ENCODE results near the gene TRPM6.
"Not testable (repeated sequence)": the region's sequence is repeated elsewhere in the genome, so short reads cannot be mapped to it uniquely, and the experiment has no call there.

Gene TRPM6, protein sequence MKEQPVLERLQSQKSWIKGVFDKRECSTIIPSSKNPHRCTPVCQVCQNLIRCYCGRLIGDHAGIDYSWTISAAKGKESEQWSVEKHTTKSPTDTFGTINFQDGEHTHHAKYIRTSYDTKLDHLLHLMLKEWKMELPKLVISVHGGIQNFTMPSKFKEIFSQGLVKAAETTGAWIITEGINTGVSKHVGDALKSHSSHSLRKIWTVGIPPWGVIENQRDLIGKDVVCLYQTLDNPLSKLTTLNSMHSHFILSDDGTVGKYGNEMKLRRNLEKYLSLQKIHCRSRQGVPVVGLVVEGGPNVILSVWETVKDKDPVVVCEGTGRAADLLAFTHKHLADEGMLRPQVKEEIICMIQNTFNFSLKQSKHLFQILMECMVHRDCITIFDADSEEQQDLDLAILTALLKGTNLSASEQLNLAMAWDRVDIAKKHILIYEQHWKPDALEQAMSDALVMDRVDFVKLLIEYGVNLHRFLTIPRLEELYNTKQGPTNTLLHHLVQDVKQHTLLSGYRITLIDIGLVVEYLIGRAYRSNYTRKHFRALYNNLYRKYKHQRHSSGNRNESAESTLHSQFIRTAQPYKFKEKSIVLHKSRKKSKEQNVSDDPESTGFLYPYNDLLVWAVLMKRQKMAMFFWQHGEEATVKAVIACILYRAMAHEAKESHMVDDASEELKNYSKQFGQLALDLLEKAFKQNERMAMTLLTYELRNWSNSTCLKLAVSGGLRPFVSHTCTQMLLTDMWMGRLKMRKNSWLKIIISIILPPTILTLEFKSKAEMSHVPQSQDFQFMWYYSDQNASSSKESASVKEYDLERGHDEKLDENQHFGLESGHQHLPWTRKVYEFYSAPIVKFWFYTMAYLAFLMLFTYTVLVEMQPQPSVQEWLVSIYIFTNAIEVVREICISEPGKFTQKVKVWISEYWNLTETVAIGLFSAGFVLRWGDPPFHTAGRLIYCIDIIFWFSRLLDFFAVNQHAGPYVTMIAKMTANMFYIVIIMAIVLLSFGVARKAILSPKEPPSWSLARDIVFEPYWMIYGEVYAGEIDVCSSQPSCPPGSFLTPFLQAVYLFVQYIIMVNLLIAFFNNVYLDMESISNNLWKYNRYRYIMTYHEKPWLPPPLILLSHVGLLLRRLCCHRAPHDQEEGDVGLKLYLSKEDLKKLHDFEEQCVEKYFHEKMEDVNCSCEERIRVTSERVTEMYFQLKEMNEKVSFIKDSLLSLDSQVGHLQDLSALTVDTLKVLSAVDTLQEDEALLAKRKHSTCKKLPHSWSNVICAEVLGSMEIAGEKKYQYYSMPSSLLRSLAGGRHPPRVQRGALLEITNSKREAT (N-terminal part only)
- total RNA-seq = 0 reads per million in 2 donors

DNA sequence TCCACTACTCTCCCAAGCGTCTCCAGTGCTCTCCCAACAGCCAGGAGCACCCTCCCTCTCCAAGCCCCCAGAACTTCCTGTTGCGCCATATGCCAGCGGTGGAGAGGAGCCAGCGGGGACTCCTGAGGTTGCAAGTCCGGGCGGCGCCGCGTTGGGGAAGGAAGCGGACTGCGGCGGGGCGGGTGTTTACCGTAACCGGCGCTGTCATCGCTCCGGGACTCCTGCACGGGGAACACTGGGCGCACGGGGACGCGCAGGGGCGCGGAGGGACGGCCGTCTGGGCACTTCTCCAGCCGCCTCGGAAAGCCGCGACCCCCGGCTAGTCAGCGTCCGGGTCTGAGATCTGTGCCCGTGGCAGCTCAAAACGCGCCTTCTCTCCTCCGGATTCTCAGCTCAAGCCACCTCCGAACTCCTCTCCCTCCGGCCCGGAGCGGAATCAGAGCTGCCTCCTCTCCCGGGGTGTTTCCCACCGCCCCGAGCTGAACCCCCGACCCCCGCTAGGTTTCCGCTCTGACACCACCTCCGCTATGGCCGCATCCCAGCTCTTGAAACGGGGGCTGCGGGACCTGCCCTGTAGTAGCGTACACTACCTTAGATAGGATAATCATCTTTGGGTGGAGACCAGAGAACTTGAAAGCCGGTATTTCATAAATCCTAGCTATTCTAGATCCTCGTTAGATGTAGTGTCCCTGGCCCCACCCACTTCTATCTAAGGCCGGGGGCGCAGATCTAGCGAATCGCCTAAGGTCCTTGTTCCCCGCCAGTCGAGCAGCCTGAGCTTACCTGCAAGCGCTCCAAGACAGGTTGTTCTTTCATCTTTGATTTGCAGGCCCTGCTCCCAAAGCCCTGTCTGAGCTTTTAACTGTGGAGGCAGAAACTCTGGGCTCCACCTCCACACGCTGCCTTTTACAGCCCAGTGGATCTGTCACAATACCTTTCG lies at the start of gene TRPM6:
Gene TRPM6 (minus strand): TSS at position 881 of the 940 bp plus-strand sequence. CDS start 65 bp downstream, at position 816.
- peak; percentile 13 for DNase-seq

DNA sequence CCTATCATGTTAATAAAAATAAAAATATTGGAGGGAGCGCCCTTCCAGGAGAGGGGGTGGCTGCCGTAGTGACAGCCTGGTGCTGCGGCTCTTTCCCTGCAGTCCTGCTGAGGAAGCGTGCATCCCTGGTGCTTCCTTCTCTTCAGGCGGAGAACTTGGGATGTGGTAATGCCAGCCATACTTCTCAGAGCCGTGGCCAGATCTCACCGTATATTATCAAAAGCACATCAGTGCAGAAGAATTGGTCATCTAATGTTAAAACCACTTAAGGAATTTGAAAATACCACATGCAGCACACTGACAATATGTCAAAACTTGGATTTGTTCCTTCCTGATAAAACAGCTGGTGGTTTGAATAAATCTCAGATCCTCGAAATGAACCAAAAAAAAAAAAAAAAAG lies 47.3 kb upstream of the TRPM6 start:
- no peak for DNase-seq

DNA sequence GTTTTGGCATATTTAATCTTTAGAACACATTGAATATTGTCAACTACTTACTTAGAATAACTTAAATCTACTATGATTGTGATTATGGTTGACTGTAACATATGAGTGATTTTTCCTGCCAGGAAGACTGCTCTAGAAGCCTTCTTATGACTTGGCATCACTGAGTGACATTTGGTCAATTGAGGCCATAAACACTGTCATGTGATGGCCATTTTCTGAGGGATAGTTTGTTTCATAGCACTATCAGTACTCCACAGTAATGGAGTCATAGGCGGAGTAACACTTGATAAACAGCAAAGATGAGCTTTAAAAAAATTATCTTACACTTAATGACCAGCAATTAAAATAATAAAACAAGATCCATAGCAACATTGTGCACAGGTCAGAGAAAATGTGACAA lies 34.0 kb upstream of the TRPM6 start:
- DNase-seq = no peak

DNA sequence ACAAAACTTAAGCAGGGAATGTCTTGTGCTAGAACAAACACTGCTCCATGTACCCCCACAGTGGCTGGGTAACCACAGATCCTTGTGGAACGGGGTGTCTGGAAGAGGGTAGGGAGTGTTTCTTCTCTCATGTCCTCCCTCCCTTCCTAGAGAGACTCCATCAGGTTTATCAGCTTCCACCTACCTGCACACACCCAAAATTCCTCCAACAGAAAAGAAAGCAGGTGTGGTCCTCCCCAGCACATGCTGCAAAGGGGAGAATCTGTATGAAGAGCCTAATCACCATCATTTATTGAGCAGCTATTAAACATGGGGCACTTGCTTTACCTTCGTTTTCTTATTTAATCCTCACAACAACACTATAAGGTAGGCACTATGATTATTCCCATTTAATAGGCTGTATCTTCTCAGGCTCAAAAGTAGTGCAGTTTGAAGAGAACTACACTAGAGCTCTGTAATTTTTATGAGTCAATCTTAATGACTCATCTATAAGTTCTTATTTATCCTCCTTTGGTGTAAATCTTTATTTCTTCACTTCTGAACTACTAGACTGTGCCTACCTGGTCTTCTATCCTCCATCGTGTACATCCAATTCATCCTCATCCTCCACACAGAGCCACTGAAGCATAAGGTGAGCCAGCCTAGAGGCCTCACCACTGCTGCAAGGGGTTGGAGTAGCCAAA lies 33.4 kb upstream of the TRPM6 start:
- DNase-seq = no peak

GRCh38 chr9:74910036-74910435 lies 22.3 kb upstream of the TRPM6 start:
- no peak for DNase-seq

DNA sequence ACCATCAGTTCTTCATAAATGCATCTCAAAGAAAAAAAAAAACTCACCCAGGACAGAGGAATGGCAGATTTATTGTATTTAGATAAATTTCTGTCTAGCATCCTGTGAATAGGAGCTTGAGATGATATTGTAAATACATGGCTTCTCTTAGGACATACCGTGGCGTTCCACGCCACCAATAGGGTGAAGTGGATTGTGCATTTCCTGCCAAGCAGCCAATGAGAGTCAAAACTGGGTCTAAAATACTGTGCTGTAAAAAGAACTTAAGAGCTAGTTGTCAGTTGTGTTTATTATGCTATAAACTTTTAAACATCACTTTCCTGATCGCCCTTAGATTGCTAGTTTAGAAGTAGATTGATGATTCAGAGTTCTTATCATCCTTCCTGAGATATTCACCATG lies 20.9 kb upstream of the TRPM6 start:
- no peak for DNase-seq

- no peak for DNase-seq
Measured at GRCh38 chr9:74907085-74907484, 19.4 kb upstream of the TRPM6 start.

DNA sequence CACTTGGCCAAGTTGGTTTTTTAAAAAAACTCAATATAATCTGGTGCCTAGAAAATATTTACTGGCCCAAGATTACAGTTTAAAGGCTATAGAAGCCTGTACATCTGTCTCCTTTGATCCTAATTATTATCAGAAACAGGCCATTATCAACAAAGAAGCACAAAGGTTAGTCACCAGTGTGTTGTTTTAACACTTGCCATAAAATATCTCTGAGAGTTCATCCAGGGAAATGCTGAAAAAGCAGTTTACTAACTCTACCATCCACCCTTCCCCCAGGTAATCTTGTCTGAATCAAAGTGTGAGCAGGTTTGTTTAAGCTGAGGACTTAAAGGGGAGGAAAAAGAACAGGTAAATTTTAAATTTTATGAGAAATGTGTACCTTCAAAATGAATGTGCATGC lies 13.3 kb upstream of the TRPM6 start:
- no peak for DNase-seq

GRCh38 chr9:74888449-74888848 lies 728 bp upstream of the TRPM6 start:
- not testable (repeated sequence) for DNase-seq

GRCh38 chr9:74887981-74888370 lies 255 bp upstream of the TRPM6 start:
- DNase-seq = no peak

GRCh38 chr9:74876382-74876949 lies 11.3 kb downstream of the TRPM6 start:
- DNase-seq = no peak

DNA sequence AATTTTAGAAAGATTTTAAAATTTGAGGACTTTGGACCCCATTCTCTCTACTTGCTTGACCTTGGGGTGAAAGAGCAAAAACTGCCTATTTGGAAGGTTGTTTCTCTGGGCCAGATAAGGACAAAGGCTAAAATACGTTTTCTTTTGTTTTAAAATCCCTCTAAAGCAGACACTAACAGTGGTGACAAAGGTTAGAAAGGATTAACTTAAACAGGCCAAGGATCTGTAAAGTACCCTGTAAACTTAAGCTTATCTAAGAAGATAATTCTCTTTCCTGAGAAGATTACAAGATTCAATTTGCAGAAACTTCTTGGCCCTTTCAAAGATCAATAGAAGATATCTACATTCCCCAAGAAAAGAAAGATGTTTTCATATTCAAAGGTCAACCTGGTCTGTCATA lies 12.1 kb downstream of the TRPM6 start:
- DNase-seq = no peak

DNA sequence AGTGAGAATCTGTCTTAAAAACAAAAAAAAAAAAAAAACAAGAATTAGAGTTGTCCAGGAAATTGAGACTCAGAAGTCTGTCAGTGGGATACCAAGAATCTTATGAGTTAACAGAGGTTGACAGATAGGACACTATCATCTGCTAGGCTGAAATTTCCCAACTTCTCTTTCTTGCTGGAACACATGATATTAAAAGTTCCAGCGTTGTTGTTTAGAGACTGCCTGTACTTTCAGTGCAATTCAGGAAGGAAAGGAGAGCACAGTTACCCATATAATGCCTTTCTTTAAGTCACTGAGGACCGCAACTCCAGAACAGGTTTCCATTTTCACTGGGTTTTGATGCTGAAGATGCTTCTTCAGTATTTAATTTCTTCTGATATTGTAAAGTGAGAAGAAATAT lies 13.5 kb downstream of the TRPM6 start:
- DNase-seq = no peak

- no peak for DNase-seq
Measured at GRCh38 chr9:74872619-74873233, 15.0 kb downstream of the TRPM6 start.

DNA sequence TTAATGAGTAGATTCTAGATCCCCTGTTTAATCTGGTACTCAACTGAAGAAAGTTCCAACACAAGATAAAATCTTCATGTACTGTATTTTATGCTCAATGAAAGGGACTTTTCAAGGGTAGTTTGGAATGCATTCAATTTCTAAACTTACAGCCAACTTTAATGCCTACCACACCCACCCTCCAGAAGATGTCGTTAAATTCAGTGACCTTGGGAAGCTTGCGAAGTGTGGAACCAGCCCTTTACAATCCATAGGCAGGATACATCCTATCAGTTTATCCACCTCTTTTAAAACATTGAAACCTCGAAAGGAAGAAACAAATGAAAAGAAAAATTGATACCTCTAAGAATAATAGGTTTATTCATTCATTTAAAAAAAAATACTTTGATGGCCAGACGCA lies 20.2 kb downstream of the TRPM6 start:
- no peak for DNase-seq

- no peak for DNase-seq
Measured at GRCh38 chr9:74865177-74865576, 22.5 kb downstream of the TRPM6 start.

DNA sequence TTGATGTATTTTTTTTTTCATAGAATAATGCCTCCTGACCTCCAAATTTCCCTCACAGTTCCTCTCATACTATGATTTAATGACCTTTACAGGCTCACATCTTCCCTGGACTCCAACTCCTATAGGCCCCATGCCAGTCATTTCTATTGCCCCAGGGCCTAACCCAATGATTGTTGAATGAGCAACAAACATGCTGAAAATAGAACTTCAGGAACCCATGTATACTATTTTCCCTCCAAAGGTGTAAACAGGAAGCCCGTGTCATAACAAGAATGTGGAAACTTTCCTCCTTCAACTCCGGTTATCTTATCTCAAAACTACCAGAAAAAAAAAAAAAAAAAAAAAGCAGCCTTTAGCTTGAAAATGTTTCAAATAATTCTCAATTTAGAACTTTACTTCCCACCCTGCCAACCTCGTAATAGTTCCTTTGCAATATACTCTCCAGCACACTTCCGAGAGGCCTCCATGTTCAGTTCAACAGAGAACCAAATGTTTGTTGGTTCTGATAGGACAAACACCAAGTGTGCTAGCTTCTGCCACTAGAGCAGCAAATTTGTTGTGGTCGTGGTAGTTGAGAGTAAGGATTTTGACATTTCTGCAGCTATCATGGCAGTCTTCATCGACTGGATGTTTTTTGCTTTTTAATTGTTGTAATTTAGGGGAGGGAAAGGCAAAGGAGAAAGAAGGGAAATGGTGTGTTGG lies 25.8 kb downstream of the TRPM6 start:
- DNase-seq = no peak

DNA sequence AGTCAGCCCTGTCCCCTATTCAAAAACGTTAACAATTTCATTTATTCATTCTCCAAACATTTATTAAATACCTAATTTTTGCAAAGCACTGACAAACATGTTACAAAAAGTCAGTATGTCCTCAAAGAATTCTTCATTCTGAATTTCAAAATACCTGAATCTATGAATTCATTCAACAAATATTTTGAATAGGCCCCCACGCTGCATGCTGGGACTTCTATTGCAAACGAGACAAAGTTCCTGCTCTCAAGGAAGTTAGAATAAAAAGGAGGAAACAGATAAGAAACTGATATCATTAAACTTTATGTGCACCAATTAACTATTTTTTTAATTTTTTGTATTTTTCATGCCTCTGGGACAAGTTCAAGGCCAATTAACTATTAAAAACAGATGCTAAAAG lies 26.6 kb downstream of the TRPM6 start:
- no peak for DNase-seq

DNA sequence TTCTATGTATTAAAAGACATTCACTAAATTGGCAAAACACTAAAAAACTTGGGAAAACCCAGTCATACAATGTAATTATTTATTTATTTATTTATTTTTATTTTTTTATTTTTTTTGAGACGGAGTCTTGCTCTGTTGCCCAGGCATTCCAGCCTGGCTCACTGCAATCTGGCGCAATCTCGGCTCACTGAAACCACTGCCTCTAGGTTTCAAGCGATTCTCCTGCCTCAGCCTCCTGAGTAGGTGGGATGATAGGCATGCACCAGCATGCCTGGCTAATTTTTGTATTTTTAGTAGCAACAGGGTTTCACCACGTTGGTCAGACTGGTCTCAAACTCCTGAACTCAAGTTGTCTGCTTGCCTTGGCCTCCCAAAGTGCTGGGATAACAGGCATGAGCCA lies 27.5 kb downstream of the TRPM6 start:
- DNase-seq = not testable (repeated sequence)

DNA sequence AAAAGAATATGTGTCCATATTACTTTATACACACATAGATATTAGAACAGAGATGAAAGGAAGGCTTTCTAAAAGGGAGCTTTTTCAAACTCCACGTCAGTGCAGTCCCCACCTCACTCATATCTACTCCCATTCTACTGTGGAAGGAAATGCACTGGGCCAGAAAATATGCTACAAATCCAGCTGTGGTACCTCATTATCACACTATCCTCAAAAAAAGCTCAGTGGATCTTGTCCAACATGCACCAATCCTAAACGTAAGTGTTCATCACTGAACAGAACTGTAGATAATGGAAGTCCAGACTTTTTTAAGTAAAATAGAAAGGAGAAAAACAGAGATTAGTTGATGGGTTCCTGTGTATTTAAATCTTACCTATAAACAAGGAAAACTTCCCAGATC lies 27.9 kb downstream of the TRPM6 start:
- no peak for DNase-seq
